Esophagus (tissue), 2 donors: Measurements from ENCODE around the gene CCL23. TPM values are rescaled to one million over a fixed set of nuclear protein-coding genes. Genes with fewer than 3 reads are reported as not detected.

Experiments used
- H3K27ac ChIP-seq, 2 donors: one replicate each; pipeline ENCODE4 v1.5.1; 2013; ENCODE audit warnings: low read depth in 2 of 2, mild to moderate bottlenecking in 2 of 2, inconsistent platforms in 1 of 2, low read length in 1 of 2, moderate library complexity in 1 of 2
- H3K27me3 ChIP-seq, 2 donors: one replicate each; pipeline ENCODE4 v1.6.1; 2013; ENCODE audit warnings: low read length in 2 of 2, control low read depth in 1 of 2, mild to moderate bottlenecking in 1 of 2; ENCODE audit not compliant: insufficient read depth in 2 of 2, control insufficient read depth in 1 of 2
- H3K36me3 ChIP-seq, 2 donors: one replicate each; pipeline ENCODE4 v1.6.1; 2013; ENCODE audit warnings: low read length in 1 of 2; ENCODE audit not compliant: control insufficient read depth in 2 of 2, insufficient read depth in 2 of 2
- H3K4me1 ChIP-seq, 2 donors: one replicate each; pipeline ENCODE4 v1.6.1; 2013; ENCODE audit warnings: low read length in 1 of 2; ENCODE audit not compliant: control insufficient read depth in 2 of 2, insufficient read depth in 2 of 2
- H3K4me3 ChIP-seq, 2 donors: one replicate each; pipeline ENCODE4 v1.5.1; 2013; ENCODE audit warnings: low read length in 2 of 2, mild to moderate bottlenecking in 2 of 2, low read depth in 1 of 2, moderate library complexity in 1 of 2
- H3K9me3 ChIP-seq, 2 donors: one replicate each; pipeline ENCODE4 v1.6.1; 2013; ENCODE audit warnings: mild to moderate bottlenecking in 2 of 2, low read depth in 1 of 2, low read length in 1 of 2, moderate library complexity in 1 of 2; ENCODE audit not compliant: control insufficient read depth in 2 of 2, insufficient read depth in 1 of 2
- WGBS, 2 donors: extraction: QIAGEN DNeasy Blood & Tissue Kit; methylation state at CpG; one replicate each; pipeline ENCODE4 v1.1.7; 2013; 5-methylcytosine and 5-hydroxymethylcytosine counted together
- polyA plus RNA-seq, 2 donors: library from polyadenylated mRNA; stranded (reverse); fragments of 200-250 nt; gene quantifications; one replicate each; pipeline ENCODE4 v1.2.3, GENCODE V29; 2013
- donor health status: healthy with polysubstance abuse.
- donor health status: Bipolar disorder and iron deficiency.

The CCL23 gene, protein sequence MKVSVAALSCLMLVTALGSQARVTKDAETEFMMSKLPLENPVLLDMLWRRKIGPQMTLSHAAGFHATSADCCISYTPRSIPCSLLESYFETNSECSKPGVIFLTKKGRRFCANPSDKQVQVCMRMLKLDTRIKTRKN
- 1 to 10 TPM; 1.3 to 3.6 TPM for polyA plus RNA-seq

DNA sequence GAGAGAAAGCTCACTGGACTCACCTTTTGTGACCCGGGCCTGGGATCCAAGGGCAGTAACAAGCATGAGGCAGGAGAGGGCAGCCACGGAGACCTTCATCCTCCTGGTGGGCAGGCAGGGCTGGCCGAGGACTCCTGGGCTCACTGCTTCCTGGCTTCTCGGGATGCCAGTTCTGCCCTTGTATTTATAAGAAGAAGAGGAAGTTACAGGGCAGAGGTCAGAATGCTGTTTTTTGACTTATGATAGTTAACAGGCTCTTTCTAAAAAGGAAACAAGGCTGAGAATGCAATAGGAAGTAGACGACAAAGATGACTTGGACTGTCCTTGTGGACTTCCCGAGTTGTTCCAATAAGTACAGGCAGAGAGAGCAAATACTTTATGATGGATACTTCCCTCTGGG, at the start of gene CCL23:
Gene CCL23, minus strand, starts transcription at position 174 of the 400 bp plus-strand sequence. Its CDS starts 75 bp downstream, at position 99.
- H3K4me1 ChIP-seq = no peaks in the 10 kb centered on the region

DNA sequence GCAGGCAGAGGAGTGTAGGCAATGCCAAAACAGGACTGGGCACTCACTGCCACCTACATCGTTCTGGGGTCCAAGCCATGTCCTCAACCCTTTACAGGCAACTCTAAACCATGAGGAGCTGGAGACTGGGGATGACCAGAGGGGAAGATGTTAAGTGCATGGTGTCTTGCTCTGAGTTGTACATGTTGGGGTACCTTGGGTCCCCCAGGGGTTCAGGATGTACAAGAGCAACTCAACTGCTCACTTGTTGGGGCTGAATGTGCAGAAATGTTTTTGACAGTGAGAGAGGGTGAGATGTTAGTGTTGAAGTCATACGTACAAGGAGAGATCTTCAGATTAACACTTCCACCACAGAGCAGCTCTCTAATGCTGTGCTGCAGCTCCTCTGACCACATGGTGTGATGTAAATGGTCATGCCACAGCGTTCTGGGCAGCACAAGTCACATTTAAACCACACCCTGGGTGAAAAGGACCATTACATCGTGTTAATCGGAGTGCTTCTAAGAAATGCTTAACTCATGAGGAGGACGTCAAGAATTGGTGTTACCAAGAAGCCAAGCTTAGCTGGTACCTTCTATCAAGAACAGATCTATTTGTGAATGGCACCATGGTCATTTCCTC, 48.7 kb upstream of the CCL23 start:
- Histone ChIP-seq H3K4me3 (no peak overlapping the region), H3K27me3 (no peaks in the 10 kb centered on the region), H3K27ac (no peak overlapping the region), H3K36me3 (no peaks in the 10 kb centered on the region), H3K4me1 (no peaks in the 10 kb centered on the region), H3K9me3 (peaks cover 0 to 4% of the 10 kb centered on the region in 2 donors)
- WGBS, 2 donors = 76 to 78% methylated on average over 6 of the region's 6 CpGs

More for the DNA sequence above, at the start of gene CCL23:
- no peak within 1 kb of the TSS for H3K4me3 ChIP-seq
- no peaks in the 10 kb centered on the region for H3K36me3 ChIP-seq
- H3K9me3 ChIP-seq = peaks cover 0 to 1% of the 10 kb centered on the region in 2 donors
- no peaks in the 10 kb centered on the region for H3K27me3 ChIP-seq
- H3K27ac ChIP-seq = peak within 1 kb of the TSS in 1 of 2 donors; percentile 40
- 47 to 48% methylated on average over 6 of the region's 6 CpGs for WGBS, 2 donors

DNA sequence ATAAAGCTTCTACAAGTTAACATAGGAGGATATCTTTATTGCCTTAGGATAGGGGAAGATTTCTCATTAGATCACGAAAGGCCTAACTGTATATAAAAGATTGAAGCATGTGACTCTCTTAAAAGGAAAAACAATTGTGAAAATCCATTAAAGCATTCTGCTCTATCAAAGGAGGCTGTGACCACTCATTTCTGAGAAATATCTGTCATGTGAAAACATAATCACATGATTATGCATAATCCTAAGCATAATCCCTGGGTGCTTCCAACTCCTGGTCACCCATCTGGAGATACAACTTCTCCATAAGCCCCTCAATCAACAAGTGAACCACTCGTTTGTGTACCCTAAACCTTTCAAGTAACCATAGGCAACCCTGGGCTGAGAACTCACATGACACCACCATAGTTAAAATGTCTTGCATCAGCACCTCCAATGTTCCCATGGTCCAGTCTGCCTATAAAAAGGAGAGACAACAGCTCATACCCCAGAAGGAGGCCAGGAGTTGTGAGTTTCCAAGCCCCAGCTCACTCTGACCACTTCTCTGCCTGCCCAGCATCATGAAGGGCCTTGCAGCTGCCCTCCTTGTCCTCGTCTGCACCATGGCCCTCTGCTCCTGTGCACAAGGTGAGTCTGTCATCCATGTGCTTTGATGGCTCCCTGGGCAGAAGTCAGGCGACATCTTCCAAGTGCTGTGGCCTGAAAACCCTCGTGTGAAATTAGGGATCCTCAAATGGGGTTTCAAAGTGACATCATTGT, 46.2 kb upstream of the CCL23 start, which contains the start of gene CCL18:
Gene CCL18, plus strand, starts transcription at position 487 of the 756 bp plus-strand sequence. Its CDS starts 71 bp downstream, at position 558.
- Histone ChIP-seq H3K27ac (no peak within 1 kb of the TSS), H3K4me3 (no peak within 1 kb of the TSS), H3K4me1 (no peaks in the 10 kb centered on the region), H3K9me3 (peaks cover 0 to 4% of the 10 kb centered on the region in 2 donors), H3K36me3 (no peaks in the 10 kb centered on the region), H3K27me3 (no peaks in the 10 kb centered on the region)
- WGBS, 2 donors = 65 to 74% methylated on average over 5 of the region's 5 CpGs

DNA sequence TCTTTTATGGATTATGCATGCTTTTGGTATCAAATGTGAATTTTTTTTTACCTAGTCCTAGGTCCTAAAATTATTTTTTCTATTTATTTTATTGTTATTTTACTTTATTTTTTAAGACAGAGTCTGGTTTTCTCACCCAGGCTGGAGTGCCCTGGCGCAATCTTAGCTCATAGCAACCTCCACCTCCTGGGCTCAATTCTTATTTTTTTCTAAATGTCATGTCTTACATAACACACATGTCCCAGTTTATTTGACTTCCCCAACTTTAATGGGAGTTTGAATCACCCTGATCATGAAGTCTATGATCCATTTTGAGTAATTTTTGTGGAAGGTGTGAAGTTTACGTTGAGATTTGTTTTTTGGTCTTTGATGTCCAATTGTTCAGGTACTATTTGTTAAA, 43.0 kb upstream of the CCL23 start:
- no peaks in the 10 kb centered on the region for H3K9me3 ChIP-seq
- no peaks in the 10 kb centered on the region for H3K4me1 ChIP-seq
- H3K27me3 ChIP-seq = no peaks in the 10 kb centered on the region
- H3K27ac ChIP-seq = no peak overlapping the region
- H3K4me3 ChIP-seq = no peak overlapping the region
- WGBS, 2 donors = 77 to 87% methylated on average over 2 of the region's 2 CpGs
- no peaks in the 10 kb centered on the region for H3K36me3 ChIP-seq

DNA sequence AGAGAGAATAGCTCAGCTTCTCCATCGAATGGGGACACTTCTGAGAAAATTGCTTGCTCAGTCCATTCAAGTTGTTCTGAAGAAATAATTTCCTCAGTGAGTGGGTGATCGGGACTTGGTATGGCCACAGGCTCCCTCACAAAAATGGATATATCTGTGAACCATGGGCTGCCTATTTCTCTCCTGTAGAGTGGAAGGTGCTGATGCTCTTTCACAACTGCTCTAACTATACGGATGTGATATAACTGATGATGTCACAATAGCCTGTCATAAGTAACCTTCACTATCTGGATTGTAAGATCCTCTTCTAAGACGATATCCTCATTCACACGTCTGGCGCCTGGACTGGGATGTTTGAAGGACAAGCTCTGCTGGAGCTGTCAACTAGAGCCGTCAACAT, 41.6 kb upstream of the CCL23 start:
- Histone ChIP-seq H3K4me3 (no peak overlapping the region), H3K36me3 (no peaks in the 10 kb centered on the region), H3K9me3 (no peaks in the 10 kb centered on the region), H3K4me1 (no peaks in the 10 kb centered on the region), H3K27ac (no peak overlapping the region), H3K27me3 (no peaks in the 10 kb centered on the region)
- 84 to 90% methylated on average over 7 of the region's 7 CpGs for WGBS, 2 donors

DNA sequence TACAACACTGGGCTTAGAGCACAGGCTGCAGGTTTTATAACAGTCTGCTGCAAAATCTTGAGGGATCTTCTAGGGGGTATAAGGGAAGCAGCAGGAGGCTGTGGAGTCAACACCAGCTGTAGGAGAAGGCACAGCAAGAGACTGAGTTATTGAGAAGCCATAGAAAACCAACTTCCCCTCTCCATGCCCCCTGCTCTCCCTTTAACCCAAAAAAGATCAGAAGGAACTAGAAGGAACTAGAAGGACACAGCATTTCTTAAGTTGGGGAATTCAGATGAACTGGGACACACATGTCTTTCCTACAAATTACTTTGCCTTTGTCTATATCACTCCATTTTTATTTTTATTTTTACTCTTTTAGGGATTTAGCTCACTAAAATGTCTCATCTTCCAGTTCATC, 40.1 kb upstream of the CCL23 start:
- no peaks in the 10 kb centered on the region for H3K27me3 ChIP-seq
- no peak overlapping the region for H3K27ac ChIP-seq
- H3K36me3 ChIP-seq = no peaks in the 10 kb centered on the region
- H3K4me3 ChIP-seq = no peak overlapping the region
- no peaks in the 10 kb centered on the region for H3K4me1 ChIP-seq
- H3K9me3 ChIP-seq = no peaks in the 10 kb centered on the region

DNA sequence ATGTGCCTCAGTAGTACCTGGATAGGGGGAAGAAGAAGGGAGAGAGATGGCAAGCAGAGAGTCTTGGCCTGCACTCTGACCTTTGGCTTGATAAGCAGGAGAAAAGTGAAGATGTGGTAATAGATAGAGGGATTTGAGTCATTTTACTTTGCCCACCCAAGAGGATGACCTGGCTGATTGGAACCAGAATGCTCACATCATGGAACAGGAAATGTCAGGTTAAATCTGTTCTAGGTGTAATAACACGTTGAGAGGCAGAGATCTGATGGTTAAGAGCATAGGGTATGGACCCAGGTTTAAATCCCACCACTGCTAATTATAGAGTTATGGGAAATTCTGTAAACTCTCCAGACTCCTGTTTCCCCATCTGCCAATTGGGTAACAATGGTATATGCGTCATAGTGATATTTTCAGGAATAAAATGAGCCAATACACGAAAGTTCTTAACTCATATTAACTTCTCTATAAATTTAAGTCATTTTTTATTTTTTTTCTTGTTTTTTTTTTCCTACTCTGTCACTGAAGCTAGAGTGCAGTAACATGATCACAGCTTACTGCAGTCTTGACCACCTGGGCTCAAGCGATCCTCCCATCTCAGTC, 38.2 kb upstream of the CCL23 start:
- Histone ChIP-seq H3K27ac (no peak overlapping the region), H3K36me3 (no peaks in the 10 kb centered on the region), H3K27me3 (no peaks in the 10 kb centered on the region), H3K4me3 (no peak overlapping the region), H3K4me1 (no peaks in the 10 kb centered on the region), H3K9me3 (no peaks in the 10 kb centered on the region)
- WGBS, 2 donors = 80 to 88% methylated on average over 4 of the region's 4 CpGs

DNA sequence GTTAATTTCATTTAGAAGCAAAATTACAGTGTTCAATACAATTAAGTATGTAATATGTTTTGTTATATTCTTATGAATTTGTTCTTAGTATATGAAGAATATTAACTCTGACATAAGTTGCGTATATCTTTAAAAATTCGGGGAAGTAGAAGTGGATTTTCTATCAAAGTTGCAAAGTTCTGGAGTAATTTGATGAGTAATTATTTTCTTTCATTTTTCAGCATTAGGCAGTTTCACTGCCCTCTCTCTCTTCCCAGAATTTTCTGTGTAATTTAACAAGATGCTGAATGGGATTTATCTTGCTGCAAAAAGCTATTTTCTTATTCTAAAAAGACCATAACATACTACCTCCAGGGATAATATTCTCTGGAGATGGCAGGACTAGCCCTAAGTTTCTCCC, 37.4 kb upstream of the CCL23 start:
- Histone ChIP-seq H3K4me3 (no peak overlapping the region), H3K27ac (no peak overlapping the region), H3K4me1 (no peaks in the 10 kb centered on the region), H3K9me3 (no peaks in the 10 kb centered on the region), H3K36me3 (no peaks in the 10 kb centered on the region), H3K27me3 (no peaks in the 10 kb centered on the region)
- 86 to 88% methylated on average over 2 of the region's 2 CpGs for WGBS, 2 donors

DNA sequence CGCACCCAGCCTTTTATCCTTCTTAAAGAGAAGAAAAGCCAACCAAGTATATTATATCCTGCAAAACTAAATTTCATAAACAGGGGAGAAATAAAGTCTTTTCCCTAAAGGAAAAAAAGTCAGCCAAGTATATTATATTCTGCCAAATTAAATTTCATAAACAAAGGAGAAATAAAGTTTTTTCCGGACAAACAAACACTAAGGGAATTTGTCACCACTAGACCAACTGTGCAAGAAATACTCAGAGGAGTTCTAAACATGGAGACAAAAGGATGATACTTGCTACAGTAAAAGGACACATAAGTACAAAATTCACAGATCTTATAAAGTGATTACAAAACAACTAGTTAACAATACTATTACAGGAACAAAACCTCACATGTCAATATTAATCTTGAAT, 31.9 kb upstream of the CCL23 start:
- H3K4me3 ChIP-seq = no peak overlapping the region
- no peaks in the 10 kb centered on the region for H3K27me3 ChIP-seq
- no peak overlapping the region for H3K27ac ChIP-seq
- no peaks in the 10 kb centered on the region for H3K4me1 ChIP-seq
- WGBS, 2 donors = 97 to 100% methylated on average over 2 of the region's 2 CpGs
- H3K9me3 ChIP-seq = peaks cover 0 to 3% of the 10 kb centered on the region in 2 donors
- no peaks in the 10 kb centered on the region for H3K36me3 ChIP-seq
